HG02610 (cell line): ENCODE measurements around the gene SIRPA.
A peak's percentile ranks its signal among the peaks of the same experiment; 100 is the strongest.

Source experiments
- ATAC-seq: cut with Tn5 transposase; IDR thresholded peaks from one replicate; pipeline ENCODE4 v1.9.1; 2021; ENCODE audit warnings: mild to moderate bottlenecking, moderate library complexity; ENCODE audit not compliant: unreplicated experiment

SIRPA gene

DNA sequence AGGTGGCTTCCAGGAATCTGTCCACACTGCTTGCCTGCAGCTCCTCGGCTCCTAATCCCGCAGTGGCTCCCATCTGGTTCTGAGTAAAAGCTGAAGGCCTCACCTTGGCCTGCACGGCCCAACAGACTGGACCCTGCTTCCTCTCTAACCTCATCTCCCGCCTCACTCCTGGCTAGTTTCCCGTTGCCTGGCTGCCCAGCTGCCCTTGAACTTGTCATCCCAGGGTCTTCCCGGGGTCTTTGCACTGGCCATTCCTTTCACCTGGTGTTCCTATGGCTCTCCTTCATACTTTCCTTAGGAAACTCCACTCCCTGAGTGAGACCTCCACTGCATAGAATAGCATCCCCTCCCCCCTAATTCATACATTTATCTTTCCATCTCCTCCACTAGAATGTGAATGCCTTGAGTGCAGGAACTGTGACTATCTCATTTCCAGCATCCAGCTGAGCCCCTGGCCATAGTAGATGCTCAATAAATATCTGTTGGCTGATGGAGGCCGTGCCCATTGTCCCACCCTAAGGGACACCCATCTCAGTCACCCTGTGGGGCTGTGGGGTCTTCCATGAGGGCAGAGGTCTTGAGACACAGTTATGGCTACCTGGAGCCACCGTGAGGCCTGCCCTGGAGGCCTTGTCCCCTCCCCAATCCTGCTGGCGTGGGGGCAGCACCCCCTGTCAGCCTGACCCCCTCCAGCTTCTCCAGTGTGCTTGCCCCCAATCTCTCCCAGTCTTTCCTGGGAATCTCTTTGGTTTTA, 9.1 kb upstream of the SIRPA start:
- no peak for ATAC-seq

DNA sequence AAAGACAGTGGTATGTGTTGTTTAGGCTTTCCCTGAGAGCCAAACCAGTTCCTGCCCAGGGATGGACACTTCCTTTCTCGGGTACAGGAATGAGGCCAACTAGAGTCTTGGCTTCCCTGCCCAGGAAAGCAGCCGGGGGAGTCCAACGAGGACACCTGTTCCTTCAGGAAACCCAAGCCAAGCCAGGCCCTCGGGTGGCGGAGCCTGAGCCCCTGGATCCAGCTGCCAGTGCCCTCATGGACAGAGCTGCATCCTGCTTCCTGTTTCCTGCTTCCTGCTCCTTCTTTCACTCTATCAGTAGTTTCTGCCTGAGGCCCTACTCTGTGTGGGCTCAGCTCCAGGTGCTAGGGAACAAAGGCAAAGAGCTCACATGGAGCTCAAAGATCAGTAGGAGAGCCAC, 7.9 kb upstream of the SIRPA start:
- ATAC-seq, result no peak

DNA sequence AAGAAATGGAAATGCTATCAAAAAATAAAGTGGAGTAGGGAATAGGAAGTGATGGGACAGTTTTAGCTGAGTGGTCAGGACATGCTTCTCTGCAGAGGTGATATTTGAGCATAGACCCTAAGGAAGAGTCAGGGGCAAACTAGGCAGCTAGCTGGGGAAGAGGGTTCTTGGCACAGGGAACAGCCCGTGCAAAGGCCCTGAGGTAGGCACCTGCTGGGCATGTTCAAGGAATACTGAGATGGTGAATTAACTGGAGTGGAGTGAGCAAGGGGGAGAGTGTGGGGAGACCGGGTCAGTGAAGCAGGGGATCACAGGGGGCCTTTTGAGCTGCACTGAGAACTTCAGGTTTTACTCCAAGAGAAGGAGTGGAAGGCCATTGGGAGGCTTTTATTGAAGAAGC, 7.5 kb upstream of the SIRPA start:
- ATAC-seq, result no peak

DNA sequence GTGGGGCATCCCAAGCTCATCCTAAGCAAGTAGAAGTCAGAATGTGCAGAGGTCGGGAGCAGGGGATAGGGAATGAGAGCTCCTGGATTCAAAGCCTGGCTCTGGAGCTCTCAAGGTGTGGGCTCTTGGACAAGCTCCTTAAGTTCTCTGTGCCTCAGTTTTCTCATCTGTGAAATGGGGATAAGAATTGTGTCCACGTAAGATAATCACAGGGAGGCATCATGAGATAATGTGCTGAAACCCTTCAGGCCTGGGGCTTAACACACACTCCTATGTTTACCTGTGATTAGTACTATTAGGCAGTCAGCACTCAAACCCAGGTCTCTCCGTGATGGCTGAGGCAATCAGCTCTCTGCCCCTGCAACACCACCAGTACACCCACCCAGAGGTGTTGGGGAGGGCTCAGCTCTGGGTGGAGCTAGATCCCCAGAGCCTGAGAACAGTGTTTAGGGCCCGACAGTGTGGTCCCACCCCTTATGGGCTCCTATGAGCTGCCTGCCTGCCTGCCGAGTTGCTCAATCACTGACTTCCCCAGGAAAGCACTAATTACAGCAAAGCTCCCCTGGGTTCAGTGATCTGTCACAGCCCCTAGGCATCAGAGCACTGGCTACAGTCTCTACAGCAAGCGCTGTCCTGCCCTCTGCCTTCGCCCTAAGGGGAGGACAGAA, 6.3 kb upstream of the SIRPA start:
- no peak for ATAC-seq

DNA sequence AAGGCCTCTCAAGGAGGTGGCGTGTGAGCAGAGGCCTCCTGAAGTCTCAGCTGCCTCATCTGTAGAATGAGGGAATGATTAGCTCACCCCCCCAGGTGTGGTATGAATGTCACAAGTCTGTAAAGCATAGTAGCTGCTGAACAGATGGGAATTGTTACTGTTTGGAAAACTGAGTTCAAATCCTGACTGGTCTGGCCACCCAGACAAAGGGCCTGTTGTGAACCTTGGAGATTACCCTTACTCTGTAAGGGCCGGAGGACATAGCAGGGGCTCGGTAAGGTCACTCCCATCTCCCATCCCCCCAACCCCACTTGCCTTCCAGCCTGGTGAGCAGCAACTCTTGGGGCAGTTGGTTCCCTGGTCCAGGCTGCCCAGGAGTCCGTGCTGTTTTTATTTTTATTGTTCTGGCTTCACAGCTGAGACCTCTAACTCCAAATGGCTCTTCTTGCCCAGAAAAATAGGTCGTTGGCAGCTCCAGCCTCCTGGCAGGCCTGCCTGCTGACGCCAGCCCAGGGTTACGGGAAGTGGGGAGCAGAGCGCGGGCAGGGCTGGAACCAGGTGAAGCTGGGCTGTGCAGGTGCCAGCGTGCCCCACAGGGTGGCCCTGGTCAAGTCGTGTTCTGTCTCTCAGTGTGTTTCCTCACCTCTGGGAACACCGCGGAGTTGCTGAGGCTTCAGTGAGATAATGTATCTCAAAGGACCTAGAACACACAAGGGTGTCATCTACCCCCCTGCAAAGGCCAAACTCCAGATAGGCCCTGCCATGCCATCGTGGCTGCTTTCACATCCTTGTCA, 4.5 kb upstream of the SIRPA start:
- no peak for ATAC-seq

DNA sequence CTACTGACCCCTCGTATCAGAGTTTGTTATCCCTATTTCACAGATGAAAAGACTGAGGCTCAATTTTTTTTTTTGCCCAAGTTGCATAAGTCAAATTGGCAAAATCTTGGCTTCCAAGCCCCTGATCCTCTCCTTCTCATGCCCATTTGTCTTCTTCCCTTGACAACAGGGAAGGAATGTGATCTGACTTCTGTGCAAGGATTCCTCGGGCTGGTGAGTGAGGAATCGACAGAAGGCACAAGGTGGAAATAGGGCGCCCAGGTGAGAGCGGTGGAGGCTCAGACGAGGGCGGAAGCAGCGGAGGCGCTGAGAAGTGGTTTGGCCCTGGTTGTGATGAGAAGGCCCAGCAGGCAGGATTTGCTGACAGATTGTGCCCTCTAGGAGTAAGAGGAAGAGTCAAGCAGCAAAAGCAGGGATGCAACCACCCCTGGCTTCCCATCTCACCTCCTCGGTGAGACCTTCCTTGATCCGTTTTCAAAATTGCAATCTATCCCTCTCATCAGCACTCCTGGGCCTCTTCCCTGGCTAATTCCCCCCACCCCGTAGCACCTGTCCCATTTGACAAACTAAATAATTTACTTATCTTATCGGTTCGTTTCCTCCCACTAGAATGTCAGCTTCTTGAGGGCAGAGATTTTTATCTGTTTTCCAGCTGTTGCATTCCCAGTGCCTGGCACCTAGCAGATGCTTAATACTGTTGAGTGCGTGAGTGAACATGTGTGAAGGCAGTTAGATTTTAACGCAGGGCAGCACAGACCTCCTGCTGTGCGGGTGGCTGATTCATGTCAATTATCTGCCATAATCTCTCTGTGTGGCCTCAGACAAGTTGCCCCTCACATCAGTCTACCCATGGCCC, 3.7 kb upstream of the SIRPA start:
- ATAC-seq, result no peak

DNA sequence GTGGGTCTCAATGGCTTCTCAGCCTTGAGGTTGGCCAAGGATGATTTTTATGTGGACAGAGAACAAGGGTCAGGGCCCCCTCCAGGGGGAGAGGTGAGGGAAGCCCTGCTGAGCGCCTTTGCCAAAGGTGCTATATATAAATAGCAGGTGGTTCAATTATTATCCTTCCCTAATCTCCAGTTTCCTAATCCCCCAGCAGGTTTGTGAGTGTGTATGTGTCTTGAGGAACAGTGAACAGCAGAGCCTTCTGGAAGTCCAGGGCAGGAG, 3.2 kb upstream of the SIRPA start:
- ATAC-seq, result no peak

DNA sequence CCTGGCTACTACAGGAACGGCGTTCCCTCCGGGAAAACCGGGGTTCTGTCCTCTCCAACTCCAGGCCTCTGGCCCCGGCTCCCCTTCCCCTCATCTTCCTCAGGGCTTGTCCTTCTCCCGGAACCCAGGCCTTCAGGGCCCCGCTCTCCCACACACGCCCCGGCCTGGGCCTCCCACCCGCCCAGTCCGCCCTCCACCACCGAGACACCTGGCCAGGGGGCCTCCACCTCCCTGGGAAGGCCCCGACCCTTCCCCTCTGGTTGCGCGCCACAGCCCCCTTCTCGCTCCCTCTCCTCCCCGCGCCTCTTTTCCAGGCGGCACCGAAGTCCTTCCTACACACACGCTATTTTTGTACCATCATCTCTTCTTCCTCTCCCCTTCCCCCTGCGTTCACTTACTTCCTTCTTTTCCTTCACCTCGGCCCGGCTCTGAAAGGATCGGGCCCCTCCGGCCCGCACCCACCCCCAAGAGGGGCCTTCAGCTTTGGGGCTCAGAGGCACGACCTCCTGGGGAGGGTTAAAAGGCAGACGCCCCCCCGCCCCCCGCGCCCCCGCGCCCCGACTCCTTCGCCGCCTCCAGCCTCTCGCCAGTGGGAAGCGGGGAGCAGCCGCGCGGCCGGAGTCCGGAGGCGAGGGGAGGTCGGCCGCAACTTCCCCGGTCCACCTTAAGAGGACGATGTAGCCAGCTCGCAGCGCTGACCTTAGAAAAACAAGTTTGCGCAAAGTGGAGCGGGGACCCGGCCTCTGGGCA, 1.3 kb upstream of the SIRPA start:
- no peak for ATAC-seq

DNA sequence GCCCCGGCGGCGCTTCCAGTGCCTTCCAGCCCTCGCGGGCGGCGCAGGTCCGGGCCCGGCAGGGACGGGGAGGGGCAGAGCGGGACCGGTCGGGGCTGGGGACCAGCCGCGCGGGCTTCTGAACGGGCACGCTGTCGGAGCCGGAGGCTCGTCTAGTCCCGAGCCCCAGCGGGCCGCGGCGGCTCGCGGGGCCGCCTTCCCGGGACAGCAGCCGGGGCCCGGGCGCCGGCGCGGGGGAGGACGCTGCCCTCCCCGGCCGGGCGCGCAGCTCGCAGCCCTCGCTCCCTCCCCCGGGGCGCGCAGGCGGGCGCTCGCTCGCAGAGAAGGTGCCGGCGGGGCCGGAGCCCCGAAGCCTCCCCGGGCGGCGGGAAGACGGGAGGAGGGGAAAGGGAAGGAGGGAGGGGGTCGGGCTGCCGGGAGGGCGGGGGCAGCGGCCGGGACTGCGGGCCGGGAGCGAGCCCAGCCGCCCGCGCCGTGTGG, 696 bp upstream of the SIRPA start:
- ATAC-seq, result no peak

DNA sequence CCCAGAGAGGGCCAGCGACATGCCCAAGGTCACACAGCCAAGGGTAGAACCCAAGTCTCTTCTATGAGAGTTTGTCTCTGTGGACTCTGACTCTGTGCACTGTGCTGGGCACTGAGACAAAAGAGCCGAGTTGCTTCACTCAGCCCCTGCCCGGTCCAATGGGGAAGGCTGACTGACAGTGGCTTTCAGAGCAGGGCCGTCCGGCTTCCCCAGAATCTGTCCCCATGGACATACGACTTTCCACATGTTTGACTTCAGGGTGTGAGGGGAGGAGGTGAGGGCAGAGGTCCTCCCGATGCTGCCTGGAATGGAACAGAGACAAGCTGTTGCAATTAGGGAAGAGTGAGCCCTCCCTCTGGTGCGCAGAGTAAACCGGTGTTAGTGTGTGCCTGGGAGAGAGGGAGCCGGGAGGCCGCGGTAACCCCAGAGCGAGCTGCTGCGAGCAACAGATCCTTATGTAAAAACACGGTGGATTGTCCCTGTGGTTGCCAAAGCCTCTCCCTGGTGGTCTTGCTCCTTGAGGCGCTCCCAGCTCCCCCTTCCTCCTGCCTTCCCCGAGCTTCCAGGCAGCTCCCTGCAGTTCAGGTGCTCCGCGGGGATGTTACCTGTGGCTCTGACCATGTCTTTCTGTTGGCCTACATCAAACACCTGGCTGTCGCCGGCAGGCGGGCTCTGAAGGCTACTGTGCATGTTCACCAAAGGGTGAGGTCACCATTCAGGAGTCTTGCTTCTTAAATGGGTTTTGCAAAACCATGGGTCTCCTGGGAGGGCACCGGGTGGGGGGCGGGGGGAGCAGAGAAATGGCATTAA, 672 bp downstream of the SIRPA start:
- ATAC-seq, result no peak

DNA sequence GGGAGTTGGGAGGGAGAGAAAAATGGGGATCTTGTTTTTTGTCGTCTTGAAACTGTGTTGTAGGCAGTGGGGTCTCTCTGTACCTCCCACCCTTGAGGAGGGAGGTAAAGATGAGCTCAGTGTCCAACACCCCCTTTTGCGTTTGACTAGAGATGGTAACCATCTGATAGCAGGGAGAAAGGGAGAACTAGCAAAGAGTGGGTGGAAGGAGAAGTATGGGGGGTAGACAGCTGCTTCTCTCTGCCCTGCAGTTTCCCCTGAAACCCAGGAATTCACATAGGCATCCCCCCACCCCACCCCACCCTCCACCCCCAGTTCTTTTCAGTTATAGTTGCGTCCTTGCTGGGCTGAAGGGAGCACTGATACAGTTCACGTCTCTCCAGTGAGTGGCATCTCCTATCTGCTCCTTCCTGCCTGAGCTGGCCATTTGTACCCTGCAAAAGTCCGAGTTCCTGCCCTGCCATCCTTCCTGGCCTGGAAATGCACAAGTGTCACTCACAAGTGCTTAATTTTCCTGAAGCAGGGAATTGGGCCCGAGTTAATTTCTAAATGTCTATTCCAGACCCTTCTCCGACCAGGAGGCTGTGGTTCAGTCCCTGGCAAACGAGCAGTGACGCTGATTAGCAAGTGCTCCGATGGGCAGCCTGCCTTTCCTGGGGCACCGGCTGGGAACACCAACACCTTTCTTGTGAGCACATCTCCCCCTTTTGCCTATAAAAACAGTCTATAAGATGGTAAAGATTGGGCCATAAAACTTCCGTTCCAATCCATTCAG, 1.5 kb downstream of the SIRPA start:
- no peak for ATAC-seq

DNA sequence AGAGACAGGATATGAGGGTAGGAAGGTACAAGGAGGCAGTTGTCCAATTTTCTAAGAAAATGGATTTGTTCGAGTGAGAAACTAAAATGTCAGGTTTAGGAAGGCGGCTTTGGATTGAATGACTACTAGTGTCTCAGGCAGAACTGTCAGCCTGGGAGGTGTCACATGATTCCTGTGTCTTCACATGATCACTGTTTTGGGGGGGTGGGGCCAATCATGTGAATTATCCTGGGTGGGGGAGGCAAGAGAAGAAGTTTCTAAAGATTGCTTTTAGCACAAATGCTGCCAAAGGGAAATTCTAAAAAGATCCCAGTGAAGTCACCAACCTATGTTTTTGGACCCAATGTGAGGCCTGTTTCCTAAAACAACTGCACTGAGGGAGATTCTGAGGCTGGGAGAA, 2.3 kb downstream of the SIRPA start:
- ATAC-seq, result no peak

DNA sequence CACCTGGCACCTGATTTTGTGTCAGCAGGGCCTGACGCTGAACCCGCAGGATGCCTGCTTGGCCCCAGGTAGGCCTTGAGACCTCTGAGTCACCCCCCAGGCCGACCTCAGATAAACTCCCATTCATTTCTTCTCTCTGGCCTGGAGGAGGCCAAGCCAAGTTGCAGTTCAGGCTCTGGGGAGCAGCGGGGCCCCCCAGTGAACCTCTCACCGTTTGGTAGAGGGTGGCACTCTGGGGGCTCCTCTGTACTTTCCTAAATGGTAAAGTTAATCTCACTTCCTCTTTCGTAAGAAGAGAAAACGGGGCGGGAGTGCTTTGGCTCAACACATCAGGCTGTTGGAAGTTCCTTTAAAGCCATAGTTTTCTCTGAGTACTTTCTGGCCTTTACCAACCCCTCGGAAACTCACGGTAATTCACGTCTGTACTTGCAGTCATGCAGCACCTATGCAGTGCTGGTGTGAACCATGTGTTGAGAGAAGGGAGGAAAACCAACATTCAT, 2.8 kb downstream of the SIRPA start:
- peak; percentile 54 for ATAC-seq

DNA sequence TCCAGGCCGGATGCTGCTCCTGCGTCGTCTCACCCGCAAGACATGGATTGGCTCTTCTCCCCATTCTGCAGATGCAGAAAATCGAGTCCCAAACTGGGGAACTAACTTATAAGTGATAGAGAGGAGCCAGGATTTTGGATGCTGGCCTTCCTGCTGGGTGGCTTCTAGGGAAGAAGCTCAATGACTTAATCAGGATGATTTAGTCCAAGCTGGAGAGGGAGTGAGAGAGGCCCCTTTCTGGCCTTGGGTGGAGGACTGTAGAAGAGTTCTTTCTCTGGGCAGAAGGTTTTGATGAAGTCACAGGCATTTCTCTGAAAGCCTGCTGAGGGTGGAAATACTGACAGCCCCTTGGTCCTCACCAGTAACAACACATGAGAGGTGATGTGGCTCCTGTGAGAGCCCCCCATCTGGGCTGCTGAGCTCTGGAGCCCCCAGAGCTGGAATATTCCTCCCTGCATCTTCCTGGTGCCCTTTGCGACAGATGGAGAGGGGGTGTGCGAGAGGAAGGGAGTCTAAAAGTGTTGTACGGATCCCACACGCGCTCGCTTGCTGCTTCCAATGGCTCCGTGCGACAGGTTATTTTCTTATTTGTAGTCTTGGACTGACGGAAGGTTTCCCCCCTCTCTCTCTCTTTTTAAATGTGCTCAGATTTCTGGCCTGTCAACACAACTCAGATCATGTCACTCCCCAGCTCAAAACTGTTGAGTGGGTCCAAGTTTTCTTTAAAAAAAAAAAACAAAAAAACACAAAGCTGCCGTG, 3.5 kb downstream of the SIRPA start:
- no peak for ATAC-seq

DNA sequence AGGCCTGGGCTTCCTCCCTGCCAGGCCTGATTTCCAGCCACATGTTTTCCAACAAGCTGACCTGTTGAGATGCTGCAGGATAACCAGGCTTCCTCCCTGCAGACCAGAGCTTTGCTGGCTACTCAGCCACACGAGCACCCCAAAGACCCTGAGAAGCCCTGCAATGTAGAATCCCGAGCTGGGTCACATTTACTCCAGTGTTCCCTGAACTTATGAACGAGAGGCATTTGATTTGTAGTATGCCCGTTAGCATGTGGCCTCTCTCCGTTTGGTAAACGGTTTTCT, 4.0 kb downstream of the SIRPA start:
- no peak for ATAC-seq

DNA sequence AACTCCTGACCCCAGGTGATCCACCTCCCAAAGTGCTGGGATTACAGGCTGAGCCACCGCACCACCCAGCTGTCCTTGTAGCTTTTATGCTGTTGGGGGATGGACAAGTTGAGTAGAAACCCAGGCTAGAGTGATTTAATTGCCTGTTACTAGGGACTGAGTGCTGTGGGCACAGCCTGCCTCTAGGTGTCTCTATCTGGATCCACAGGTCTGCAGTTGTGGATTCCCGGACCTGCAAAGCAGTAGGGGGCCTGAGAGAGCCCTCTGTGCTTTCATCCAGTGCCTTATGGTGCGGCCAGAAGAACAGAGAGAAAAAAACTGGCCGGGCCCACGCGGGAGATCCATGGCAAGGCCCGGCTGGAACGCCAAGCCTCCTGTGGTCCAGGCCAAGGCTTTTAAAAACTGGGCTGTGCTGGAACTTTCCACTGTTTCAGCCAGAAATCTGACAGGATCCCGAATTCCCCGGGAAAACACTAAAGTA, 5.2 kb downstream of the SIRPA start:
- ATAC-seq, result no peak

DNA sequence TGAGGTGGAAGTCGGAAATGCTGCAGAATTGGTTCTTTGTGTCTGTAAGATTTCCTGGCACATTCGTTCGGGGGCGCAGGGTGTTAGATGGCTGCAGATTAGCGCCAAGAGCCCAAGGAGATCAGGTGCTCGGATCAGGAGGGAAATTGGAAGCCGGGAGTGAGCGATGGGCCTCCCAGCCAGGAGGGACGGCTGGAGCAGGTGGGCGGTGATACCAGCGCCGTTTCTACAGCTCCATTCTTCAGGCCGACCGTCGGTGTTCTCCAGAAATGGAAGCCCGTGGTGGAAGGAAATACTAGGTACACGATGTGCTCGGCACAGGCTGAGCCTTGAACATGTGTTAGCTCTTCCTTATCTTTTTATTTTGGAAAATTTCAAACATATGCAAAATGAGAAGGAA, 6.5 kb downstream of the SIRPA start:
- ATAC-seq, result no peak

DNA sequence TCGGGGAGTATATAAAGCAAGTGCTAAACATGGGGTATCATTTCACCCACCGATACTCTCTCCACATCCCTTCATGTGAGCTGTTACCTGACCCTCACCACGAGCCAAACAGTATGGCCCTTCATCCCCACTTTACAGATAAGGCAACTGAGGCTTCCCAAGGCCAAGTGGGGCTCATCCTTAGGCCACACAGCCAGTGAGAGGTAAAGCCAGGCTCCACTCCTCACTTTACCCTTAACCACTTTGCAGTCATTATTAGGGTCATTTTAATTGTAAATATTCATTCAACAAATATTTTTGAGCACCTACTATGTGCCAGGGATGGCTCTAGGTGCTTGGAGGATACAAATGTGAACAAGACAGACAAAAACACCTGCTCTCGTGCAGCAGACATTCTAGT, 7.0 kb downstream of the SIRPA start:
- ATAC-seq, result no peak
